Ovary (tissue), 3 donors: ENCODE data around the gene RNF152.

Experiments
- EP300 ChIP-seq: sonication (generic); formaldehyde crosslinking; IDR thresholded peaks from one replicate; pipeline ENCODE4 v1.6.1; 2017; ENCODE audit warnings: antibody characterized with exemption
- TF ChIP-seq, protein P1 (sequence below), 3 donors: fragments of 450-650 bp in 2 of 3; fragments of 200-600 bp in 1 of 3; IDR thresholded peaks; one replicate each; pipeline versions ENCODE4 v1.5.1 to v1.8.0; 2016 to 2022; ENCODE audit warnings: antibody characterized with exemption in 3 of 3, mild to moderate bottlenecking in 1 of 3
- donor health status: DM: no; HTN: no; CAD: no.

DNA sequence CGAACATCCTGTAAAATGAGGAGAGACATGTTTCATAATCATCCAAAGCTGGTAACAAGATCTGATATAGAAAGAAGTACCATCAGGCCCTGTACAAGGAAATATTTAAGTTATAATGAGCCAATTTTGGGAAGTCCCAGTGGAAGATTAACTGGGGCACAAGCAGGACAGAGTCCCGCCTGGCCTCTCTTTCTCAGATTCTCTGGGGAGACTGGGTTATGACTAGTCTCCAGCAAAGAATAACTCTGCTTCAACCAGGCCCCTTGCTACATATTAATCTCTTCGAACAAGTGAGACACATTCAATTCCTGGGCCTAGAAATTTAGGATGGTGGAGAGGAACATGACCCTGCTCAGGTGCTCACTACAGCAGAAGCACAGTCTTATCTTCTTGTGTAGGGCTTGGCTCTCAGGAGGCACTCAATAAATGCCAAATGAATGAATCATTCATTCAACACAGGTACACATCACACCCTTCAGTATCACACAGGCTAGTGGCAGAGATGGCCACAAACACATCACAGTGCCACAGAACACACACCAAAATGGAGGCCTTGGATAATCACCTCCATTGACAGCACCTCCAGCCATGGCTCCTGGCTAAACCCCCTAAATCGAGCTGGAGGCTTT, 46.4 kb upstream of the RNF152 start:
- TF ChIP-seq, protein P1, sequence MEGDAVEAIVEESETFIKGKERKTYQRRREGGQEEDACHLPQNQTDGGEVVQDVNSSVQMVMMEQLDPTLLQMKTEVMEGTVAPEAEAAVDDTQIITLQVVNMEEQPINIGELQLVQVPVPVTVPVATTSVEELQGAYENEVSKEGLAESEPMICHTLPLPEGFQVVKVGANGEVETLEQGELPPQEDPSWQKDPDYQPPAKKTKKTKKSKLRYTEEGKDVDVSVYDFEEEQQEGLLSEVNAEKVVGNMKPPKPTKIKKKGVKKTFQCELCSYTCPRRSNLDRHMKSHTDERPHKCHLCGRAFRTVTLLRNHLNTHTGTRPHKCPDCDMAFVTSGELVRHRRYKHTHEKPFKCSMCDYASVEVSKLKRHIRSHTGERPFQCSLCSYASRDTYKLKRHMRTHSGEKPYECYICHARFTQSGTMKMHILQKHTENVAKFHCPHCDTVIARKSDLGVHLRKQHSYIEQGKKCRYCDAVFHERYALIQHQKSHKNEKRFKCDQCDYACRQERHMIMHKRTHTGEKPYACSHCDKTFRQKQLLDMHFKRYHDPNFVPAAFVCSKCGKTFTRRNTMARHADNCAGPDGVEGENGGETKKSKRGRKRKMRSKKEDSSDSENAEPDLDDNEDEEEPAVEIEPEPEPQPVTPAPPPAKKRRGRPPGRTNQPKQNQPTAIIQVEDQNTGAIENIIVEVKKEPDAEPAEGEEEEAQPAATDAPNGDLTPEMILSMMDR (IDR thresholded peaks at IDR 0.05): no peak
- no peak for TF ChIP-seq EP300
